Fibroblast of skin of back (primary cell): ENCODE measurements around the gene TRIM9.
"Not testable (repeated sequence)": the region's sequence is repeated elsewhere in the genome, so short reads cannot be mapped to it uniquely, and the experiment has no call there.

ENCODE experiments used
- DNase-seq: peaks from one replicate; pipeline ENCODE4 v3.0.0-alpha.2; 2013

Gene TRIM9

DNA sequence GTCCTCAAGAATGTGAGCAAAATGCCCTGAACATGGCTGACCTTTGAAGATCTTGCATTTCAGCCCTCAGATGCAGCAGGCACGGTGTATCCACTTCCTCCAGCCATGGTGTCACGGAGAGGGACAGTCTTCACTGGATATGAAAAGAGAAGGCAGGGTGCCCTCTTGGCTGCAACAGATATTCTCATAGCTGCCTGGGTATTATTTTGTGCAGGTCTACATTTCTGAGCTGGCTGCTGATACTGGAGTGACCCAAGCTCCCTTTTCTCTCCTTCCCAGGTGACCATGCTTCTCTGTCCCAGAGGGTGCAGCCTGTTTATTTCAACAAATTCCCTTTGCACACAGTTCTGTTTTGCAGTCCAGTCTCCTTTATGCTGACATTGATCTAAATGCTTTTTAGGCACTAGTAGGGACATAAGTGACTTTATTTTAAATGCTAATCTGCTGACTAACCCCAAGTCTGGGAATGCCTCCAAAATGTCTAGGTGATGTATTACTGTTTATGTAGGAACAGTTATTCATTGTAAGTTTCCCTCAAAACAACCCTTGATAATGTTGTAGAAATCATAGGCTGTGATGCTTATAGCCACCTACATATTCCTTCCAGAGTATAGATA, 133.2 kb downstream of the TRIM9 start:
- peak; percentile 94 for DNase-seq

DNA sequence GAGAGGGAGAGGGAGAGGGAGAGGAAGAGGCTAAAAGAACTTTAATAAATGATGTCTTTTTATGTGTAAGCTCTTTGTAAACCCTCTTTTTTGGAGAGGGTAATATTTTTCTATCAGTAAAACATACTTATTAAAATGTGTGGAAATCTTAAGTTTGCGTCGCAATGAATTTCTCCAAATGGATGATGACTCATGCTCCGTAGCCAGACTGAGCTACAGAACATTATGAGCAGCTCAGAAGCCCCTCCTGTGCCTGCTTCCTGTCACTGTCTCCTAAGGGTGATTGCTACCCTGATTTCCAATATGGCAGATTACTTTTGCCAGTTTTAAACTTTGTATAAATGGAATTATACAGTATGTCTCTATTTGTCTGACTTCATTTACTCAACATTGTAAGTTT, 137.6 kb downstream of the TRIM9 start:
- peak; percentile 39 for DNase-seq

DNA sequence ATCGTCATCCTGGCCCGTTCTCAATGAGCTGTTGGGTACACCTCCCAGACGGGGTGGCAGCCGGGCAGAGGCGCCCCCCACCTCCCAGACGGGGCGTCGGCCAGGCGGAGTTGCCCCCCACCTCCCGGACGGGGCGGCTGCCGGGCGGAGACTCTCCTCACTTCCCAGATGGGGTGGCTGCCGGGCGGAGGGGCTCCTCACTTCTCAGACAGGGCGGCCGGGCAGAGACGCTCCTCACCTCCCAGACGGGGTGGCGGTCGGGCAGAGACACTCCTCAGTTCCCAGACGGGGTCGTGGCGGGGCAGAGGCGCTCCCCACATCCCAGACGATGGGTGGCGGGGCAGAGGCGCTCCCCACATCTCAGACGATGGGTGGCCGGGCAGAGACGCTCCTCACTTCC, 138.5 kb downstream of the TRIM9 start:
- DNase-seq: not testable (repeated sequence)

DNA sequence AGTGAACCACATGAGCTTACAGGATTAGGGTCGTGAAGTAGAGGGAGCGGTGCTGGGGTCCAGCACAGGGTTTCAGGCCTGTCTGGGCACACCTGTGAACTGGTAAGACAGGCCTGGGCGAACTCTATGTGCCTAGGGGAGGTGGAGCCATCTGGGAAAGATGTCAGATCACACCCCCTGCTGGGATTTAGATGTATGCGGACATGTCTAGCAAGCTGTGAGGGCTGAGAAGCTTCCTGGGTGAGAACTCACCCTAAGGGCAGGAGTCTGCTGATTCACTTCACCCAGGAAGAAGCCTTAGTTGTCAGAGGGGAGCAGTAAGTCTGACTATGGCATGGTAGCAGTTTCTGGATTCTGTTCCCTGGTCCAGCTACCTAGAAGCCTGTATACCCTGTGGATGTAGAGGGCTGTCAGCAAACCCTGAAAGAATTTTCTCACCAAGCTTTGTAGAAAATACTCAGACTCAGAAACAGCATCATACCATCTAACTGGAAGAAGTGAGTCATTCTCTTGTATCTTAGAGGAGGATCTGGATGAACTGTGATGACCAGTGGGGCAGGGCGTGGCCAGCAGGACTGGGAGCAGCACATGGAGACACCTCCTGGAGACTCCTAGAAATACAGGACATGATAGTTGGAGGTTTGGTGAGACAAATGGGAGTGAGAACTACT, 139.4 kb downstream of the TRIM9 start:
- peak; percentile 97 for DNase-seq

DNA sequence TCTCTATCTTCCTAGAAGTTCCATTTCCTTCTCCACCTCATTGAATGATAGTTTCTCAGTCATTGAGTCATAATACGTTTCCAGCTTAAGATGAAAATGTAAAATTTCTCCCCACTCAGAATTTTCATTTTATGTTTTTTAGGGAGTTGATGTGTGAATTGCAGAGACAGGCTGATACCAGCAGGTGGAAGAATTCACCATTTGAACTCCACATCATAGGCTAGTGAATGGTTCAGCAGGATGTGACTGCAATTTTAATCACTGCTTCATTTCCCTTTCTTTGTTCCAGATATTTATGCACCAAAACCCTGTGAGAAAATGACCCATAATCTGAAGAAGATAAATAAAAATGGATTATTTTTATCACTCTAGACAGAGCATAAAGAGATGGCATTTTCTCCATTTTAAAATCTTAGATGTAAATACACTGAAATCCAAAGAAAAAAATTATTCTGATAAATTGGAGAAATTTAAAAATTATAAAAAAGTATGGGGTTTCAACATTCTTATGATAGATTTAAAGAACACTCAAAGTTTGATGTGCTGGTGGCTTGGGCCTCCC, 140.0 kb downstream of the TRIM9 start:
- DNase-seq: peak; percentile 72

DNA sequence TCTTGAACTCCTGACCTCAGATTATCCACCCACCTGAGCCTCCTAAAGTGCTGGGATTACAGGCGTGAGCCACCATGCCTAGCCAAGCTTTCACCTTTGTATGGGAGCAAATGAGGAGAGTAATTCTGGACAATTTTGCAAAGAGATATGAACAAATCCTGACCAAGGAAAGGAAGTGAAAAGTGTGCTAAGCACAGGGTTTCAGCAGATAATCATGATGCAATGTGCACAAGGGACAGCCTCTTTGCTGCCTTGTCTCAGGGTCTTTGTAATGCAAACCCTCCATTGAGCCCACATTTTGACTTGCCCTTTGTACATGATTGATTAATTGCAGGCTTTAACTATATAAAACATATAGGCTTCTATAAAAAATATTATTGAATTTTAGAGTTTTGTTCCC, 141.4 kb downstream of the TRIM9 start:
- no peak for DNase-seq

DNA sequence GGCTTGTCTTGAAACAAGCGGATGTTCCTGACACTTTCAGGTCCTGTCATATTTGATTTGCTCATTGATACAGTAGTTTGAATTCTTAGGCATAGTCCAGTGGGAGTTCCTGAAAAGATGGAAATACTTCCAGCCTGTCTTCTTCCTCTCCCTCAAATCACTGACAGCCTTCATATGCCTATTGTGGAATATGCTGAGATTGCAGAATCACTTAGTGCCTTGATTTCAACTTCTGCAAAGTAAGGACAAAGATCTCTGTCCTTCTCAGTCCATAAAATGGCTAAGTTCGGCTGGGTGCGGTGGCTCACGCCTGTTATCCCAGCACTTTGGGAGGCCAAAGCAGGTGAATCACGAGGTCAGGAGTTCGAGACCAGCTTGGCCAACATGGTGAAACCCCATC, 143.9 kb downstream of the TRIM9 start:
- no peak for DNase-seq

DNA sequence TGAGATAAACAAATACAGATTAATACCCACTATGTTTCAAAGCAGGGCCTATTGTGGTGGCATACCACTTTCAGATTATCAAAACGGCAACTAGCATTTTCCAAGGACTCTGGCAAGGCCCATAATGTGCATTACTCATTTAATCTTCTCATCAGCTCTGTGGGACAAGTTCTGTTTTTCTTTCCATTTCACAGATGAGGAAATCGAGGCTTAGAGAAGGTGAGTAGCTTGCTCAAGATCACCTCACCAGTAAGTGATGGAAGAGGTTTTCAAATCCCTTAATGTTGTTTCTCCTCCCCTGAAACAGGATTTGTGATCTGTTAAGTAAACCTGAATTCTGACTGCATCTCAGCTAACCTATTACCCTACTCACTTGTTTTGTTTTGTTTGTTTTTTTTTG, 146.7 kb downstream of the TRIM9 start:
- no peak for DNase-seq

DNA sequence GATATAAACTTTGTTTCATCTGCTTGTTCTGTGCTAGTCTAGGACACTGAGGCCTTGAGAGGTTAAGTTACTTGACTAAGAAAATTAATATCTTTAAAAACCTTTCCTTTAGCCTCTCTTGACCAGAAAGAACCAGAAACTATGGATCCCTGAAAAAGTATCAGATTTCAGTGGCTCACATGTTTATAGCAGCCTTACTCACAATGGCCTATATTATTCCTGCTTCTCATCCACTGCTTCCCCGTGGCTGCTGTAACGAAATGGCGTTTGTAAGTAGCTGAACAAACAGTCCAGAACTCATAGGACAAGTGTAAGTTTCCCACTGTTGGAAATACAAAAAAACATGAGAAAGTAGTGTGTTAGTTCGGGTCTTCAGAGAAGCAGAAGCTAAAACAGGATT, 147.5 kb downstream of the TRIM9 start:
- no peak for DNase-seq

DNA sequence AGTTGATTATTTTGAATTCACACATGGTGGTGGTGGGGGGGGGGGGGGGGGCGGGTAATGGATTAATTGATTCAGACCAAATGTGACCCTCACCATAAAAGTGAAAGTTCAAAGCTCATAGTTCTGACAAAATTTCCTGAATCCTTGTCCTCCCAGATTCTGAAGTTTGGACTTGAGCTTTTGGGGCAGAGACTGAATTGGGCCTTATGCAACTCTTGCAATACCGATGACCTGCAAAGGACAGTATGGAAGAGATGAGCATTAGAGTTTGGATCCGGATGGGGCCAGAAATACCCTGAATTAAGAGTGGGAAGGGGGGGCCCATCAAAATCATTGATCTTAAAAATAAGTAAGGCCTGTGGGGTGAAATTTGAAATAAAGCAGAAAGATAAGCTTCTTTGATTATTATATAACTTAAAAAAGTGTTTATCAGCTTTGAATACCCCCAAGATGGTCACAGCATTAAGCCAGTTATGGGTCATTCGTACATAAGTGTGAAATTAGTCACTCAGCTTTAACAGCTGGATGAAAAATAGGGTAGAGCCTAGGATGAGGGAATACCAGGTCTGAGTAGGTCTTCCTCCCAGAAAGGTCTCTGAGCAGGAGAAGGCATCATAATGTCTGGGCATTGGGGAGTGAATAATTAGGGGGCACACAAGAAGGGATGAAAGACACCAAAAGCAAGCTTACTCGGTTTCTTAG, 148.5 kb downstream of the TRIM9 start:
- DNase-seq: no peak

DNA sequence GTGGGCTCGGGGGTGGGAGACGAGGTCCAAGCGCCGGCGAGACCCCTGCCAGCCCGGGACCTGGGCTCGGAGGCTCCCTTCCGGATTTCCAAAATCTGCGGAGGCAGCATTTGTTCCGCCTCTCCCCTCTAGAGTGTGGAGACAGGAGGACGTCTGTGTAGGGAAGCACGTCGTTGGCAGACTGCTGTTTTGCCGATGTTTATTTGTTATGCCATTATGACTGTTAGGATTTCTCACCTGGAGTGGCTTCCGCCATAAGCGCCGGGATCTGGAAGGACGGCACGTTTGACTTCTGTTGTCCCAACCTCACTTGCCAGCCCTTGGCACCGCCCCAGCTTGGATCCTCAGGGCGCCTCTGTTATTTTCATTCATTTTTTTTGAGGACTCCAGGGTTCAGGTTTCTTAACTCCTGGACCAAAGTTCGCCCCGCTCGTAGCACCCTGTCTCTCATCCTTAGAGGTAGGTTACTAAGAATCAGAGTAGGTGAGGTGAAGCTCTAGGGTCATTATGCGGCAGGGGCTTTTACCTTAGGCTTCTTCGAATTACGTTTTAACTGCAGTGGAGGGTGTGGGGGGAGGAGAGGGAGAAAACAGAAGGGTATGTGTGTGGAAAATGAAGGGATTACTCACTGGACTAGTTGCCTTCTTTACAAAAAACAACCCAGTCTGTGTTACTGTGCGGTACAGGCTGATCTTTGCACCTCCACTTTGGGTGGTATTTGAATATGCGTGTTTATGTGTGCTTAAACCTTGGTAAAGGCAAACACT, 150.1 kb downstream of the TRIM9 start:
- DNase-seq: peak; percentile 40

DNA sequence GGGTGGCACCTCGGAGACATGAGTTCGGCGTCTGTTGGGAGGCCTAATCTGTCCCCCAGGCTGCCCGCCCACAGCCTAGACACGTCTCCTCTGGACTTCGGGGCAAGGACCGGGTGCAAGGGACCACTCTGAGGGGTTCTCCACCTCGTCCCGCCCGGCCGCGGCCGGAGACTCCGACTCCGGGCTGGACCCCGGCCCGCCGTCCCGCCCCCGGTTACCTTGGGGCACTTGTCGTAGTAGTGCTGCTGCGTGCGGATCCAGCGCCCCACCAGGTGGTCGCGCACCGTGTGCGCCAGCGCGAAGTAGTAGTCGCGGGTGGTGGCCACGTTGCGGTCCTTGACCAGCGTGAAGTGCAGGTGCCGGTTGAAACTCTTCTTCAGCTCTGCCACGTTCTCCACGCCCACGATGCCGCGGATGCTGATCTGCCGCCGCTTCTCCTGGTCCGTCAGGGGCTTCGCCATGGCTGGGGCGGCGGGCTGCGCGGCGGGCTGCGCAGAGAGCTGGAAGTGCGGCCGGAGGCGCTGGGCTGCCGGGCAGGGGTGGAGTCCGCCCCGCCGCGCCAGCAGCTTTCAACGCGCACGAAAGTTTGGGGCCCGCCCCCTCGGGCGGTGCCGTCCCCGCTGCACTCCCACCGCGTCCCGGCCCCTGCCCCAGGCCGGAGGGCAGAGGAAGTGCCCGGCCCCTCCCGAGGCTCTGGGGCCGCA, 150.8 kb downstream of the TRIM9 start, which contains the start of gene PYGL:
PYGL (minus strand) TSS at position 541 of the 704 bp plus-strand sequence; CDS start at position 461, 80 bp downstream.
- peak; percentile 71 for DNase-seq

DNA sequence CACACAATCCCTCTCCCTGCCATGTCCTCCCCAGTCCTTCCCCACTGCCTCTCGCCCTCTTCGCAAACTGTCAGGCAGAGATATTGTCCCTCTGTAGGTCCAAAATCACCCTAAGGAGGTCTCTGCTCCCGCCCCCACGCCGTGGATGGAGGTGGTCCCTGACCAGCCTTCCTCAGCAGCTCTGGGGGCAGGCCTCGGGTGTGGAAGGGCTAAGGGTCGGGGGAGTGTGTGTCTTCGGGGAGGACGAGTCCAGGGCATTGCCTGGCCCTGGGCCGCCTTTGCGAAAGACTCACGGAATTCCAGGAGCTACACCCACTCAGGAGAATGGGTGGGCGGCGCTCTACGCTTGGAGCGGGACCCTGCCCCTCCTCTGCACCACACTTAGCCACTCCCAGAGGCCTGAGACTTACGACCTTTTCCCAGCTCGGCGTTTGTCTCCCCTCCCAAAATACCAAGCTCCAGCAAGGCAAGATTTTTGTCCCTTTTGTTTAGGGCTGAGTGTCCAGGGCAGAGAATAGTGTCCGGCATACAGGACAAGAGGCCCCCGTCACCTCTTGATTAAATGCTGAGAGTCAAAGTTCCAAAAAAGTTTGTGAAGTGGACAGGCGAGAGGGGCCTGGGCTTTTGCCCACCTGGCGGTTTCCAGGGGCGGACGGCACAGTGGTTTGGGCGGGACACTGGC, 151.5 kb downstream of the TRIM9 start:
- DNase-seq: no peak

DNA sequence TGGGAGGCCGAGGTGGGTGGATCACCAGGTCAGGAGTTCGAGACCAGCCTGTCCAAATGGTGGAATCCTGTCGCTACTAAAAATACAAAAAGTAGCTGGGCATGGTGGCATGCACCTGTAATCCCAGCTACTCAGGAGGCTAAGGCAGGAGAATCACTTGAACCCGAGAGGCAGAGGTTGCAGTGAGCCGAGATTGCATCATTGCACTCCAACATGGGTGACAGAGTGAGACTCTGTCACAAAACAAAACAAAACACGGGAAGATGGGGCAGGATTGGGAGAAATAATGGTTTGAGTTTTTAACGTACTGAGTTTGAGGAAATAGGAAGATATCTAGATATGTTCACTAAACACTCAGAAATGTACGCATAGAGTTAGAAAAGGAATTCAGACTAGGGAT, 153.3 kb downstream of the TRIM9 start:
- DNase-seq: not testable (repeated sequence)

DNA sequence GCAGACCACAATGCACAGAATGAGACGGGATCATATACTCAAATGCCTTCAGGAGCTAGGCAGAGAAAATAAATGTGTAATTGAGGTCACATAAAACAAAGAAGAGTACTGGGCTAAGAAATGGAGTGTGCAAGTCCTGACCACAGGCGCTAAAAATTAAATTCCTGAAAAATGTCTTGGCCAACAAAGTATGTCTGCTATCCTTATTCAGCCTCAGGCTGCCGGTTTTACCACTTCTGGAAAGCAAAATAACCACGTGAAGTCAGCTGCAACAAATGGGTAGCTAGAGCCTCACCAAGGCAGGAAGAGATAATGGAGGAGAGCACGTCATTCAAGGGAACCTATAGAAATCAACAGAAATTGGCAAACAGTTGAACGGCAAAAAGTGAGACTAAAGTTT, 153.8 kb downstream of the TRIM9 start:
- peak; percentile 86 for DNase-seq

DNA sequence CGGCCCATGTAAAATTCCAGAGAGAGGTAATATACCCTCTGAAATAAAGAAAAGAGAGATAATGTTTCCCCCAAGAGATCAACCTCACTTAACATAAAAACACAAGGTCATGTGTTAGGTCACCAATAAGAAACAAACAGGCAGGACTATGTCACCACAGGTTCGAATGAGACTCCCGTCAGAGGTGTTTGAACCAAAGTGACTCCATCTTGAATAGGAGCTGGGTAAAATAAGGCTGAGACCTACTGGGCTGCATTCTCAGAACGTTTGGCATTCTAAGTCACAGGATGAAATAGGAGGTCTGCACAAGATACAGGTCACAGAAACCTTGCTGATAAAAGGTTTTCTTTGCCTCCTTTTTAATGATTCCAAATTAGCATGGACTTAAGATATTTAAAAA, 157.1 kb downstream of the TRIM9 start:
- DNase-seq: no peak

DNA sequence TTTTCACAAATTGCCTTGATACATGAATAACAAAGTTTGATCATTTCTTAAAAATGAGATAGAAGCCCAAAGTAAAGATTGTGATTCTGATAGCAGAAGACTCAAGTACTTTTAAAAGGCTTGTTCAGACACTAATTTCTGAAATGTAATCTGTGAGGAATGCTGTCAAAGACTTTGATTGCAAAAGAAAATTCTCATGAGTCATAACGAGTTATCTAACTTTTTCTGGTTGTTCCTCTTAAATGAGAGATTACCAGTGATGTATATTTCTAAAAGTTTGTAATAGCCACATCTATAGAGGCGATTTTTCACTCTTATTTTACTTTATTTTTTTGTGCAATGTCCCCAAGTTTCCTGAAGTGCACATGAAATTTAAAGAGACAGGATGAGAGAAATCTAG, 157.6 kb downstream of the TRIM9 start:
- peak; percentile 38 for DNase-seq

DNA sequence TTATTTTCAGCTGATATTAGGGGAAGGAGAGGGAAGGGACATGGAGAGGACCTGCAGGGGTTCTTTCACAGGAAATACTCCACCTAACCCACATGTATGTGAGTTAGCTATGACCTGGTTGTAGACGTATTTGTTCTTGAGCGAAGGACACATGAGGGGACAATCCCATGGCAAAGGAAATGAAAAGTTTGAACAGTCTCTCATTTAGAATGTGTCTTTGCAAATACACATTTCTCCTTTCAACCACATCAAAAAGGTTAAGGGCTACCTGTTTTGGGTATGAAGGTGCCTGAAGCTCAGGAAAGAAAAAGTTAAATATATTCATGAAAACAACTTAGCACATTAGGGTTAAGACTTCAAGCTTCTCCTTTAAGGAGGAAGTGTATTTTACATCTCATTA, 158.0 kb downstream of the TRIM9 start:
- DNase-seq: no peak

DNA sequence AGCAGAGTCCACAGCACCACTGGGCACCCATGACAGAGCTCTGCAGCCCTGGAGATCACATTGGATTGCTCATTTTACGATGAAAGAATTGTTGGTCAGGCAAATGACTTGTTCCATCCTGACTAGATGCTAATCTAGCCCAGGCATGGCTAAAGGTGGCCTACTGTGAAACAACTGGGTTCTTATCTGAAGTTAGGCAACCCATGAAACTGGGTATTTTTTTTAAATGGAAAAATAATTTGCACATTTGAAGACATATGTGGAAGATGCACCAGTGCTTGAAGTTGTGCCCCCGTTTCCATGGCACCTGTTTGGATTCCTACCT, 158.9 kb downstream of the TRIM9 start:
- DNase-seq: no peak

DNA sequence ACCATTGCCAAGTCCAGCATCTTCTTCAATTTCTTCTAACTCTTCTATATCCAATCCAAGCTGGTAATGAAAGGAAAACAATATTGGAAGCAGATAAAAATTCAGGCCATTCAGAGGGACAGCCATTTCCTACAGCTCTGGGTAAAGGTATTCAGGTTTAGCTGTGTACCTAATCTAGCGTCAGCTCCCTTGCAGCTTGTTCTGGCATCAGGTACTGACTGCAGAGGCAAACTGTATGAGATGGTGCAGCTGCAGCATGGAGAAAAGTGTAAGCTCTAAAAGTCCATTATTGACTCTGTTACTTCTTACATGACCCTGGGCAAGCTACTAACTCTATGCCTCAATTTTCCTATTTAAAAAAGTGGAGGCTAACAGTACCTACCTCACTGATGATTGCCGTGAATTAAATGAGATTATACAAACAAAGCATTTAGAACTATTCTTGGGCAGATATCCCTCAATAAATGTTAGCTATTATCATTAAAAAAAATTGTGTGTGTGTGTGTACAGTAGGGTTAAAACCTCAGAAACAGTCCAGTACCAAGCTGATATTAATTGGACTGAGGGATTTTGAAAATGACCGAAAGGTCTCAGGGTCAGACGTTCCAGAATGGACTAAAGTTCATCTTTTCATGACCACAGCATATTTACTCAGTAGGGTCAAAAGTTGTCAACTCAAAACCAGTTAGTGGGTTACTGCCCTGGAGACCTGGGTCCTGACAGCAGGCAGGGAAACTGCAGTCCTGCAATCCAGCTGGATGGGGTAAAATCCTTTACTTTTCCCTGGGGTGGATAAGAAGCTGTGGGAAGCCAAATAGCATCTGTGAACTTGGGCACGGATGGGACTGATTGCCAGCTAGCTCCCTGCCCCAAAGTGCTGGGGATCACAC, 159.5 kb downstream of the TRIM9 start:
- DNase-seq: no peak
